ENCODE results near the gene SFXN5. TPM values are rescaled to one million over a fixed set of nuclear protein-coding genes. Genes with fewer than 3 reads are reported as not detected.

SFXN5 gene
- total RNA-seq, 1 donor from 2014 or later = 13.1 TPM

DNA sequence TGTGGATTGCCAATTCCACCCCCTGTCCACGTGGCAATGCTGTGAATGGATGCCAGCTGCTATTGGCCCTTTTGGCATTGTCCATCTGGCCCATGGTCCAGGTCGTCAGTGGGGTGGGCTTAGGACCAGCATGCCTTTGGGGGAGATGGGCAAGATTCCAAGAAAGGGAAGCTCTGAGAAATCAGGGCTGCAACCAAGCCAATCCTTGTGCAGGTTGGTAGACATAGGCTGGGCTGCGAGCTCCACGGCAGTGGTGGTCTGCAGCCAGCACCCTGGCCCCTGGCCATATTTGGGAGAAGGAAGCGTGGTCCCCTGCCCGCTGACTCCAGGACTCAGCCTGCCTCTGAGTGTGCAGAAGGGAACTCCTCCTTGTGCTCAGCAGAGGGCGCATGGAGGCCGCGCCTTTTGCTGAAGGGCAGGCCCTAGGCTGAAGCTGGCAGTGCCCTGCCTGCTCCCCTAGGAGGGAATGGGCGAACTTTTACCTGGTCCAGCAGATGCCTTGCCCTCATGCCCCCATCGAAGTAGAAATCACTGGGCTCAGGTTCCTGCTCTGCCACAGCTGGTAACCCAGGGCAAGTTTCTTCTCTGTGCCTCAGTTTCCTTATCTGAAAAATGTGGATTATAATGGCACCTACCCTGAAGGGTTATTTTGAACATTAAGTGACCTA, 178.9 kb downstream of the SFXN5 start:
- peaks cover 8% of the 10 kb centered on the region for H3K36me3 ChIP-seq
- H3K4me1 ChIP-seq = peaks cover 17% of the 10 kb centered on the region
- H3K27ac ChIP-seq = no peak overlapping the region
- TF ChIP-seq CTCF (IDR thresholded peaks at IDR 0.05) = peak; percentile 72
- H3K9me3 ChIP-seq = no peaks in the 10 kb centered on the region
- intact Hi-C loops (cut with DNase I) = loop anchor here (10.0 kb wide), 1 partner anchor 272 kb away; no protein-coding TSS in a partner anchor
- ATAC-seq (peak; percentile 79), DNase-seq (peak; percentile 84)
- H3K27me3 ChIP-seq = peaks cover 15% of the 10 kb centered on the region
- no peak overlapping the region for H3K4me3 ChIP-seq

Other genes starting within 250 kb of the SFXN5 start
- 35.2 TPM for gene EXOC6B, start 245.7 kb downstream of the SFXN5 start, total RNA-seq
- gene SPR, start 184.3 kb downstream of the SFXN5 start, total RNA-seq = 44.1 TPM
- not detected for gene EMX1, start 154.2 kb downstream of the SFXN5 start, total RNA-seq
- 28.8 TPM for gene RAB11FIP5, start 41.2 kb upstream of the SFXN5 start, total RNA-seq
- not detected for gene NOTO, start 130.9 kb upstream of the SFXN5 start, total RNA-seq
- gene SMYD5, start 142.5 kb upstream of the SFXN5 start, total RNA-seq = 16.8 TPM
- 15.5 TPM for gene PRADC1, start 161.5 kb upstream of the SFXN5 start, total RNA-seq
- 152 TPM for gene CCT7, start 162.6 kb upstream of the SFXN5 start, total RNA-seq
- gene FBXO41, start 212.8 kb upstream of the SFXN5 start, total RNA-seq = 2.1 TPM
- gene EGR4, start 221.8 kb upstream of the SFXN5 start, total RNA-seq = not detected